ENCODE data around the gene MYBPH.

MYBPH gene

GRCh38 chr1:203148579-203148978, 27.0 kb downstream of the MYBPH start:
- no peak for DNase-seq (ENCODE audit: low spot score)

GRCh38 chr1:203148127-203148526, 27.5 kb downstream of the MYBPH start:
- DNase-seq (ENCODE audit: low spot score) = no peak

- DNase-seq (ENCODE audit: low spot score) = no peak
Observed at GRCh38 chr1:203147376-203147775, 28.2 kb downstream of the MYBPH start.

GRCh38 chr1:203146537-203146936, 29.1 kb downstream of the MYBPH start:
- no peak for DNase-seq (ENCODE audit: low spot score)

GRCh38 chr1:203146042-203146369, 29.6 kb downstream of the MYBPH start:
- no peak for DNase-seq (ENCODE audit: low spot score)

GRCh38 chr1:203145321-203146041, 30.1 kb downstream of the MYBPH start:
- DNase-seq (ENCODE audit: low spot score) = no peak

- no peak for DNase-seq (ENCODE audit: low spot score)
Observed at GRCh38 chr1:203144661-203145060, 31.0 kb downstream of the MYBPH start.

- DNase-seq (ENCODE audit: low spot score) = no peak
Observed at GRCh38 chr1:203143641-203144040, 32.0 kb downstream of the MYBPH start.

GRCh38 chr1:203142684-203143408, 32.8 kb downstream of the MYBPH start:
- no peak for DNase-seq (ENCODE audit: low spot score)

GRCh38 chr1:203142124-203142523, 33.5 kb downstream of the MYBPH start:
- DNase-seq (ENCODE audit: low spot score) = no peak

GRCh38 chr1:203140743-203141520, 34.7 kb downstream of the MYBPH start:
- DNase-seq (ENCODE audit: low spot score) = no peak

GRCh38 chr1:203139976-203140475, 35.6 kb downstream of the MYBPH start:
- DNase-seq (ENCODE audit: low spot score) = no peak

GRCh38 chr1:203138066-203138465, 37.6 kb downstream of the MYBPH start:
- DNase-seq (ENCODE audit: low spot score) = no peak

GRCh38 chr1:203137324-203137723, 38.3 kb downstream of the MYBPH start:
- DNase-seq (ENCODE audit: low spot score) = no peak

GRCh38 chr1:203136409-203137042, 39.1 kb downstream of the MYBPH start:
- DNase-seq (ENCODE audit: low spot score) = no peak

- DNase-seq (ENCODE audit: low spot score) = no peak
Observed at GRCh38 chr1:203135636-203136305, 39.9 kb downstream of the MYBPH start.

- DNase-seq (ENCODE audit: low spot score) = no peak
Observed at GRCh38 chr1:203133970-203134725, 41.5 kb downstream of the MYBPH start.

- no peak for DNase-seq (ENCODE audit: low spot score)
Observed at GRCh38 chr1:203131548-203132200, 44.0 kb downstream of the MYBPH start.

- no peak for DNase-seq (ENCODE audit: low spot score)
Observed at GRCh38 chr1:203130358-203130985, 45.2 kb downstream of the MYBPH start.
